Uterus (tissue), 2 donors: Measurements from ENCODE around the gene NOSTRIN.

Experiments
- CTCF ChIP-seq, 4 experiments: fragments of 200-600 bp in 2 of 4; fragments of 450-650 bp in 2 of 4; sonication (generic) in 2 of 4; IDR thresholded peaks; one replicate each; pipeline ENCODE4 v1.5.1; 2016 to 2019; ENCODE audit warnings: antibody characterized with exemption in 4 of 4, mild to moderate bottlenecking in 2 of 4, moderate library complexity in 1 of 4
- POLR2A ChIP-seq, 2 donors: fragments of 450-650 bp; IDR thresholded peaks; one replicate each; pipeline ENCODE4 v1.6.1; 2016; ENCODE audit warnings: antibody characterized with exemption in 2 of 2, mild to moderate bottlenecking in 1 of 2, moderate library complexity in 1 of 2

GRCh38 chr2:168802859-168803725 lies 655 bp downstream of the NOSTRIN start:
- TF ChIP-seq CTCF (IDR thresholded peaks at IDR 0.05) (no peak), POLR2A (IDR thresholded peaks at IDR 0.05) (no peak)
